Left ventricle myocardium inferior (tissue), 1 donor: ENCODE measurements around the gene PNMA1. TPM values are rescaled to one million over a fixed set of nuclear protein-coding genes. Genes with fewer than 3 reads are reported as not detected.

ENCODE experiments used
- DNase-seq: peaks from one replicate; pipeline ENCODE4 v3.0.0-alpha.2; 2020
- H3K27ac ChIP-seq: fragments of 200-600 bp; replicated peaks from 2 replicates; pipeline ENCODE4 v1.8.0; 2021
- H3K27me3 ChIP-seq: fragments of 200-600 bp; 2 replicates; pipeline ENCODE4 v1.8.0; 2021; ENCODE audit warnings: low read depth
- H3K36me3 ChIP-seq: fragments of 200-600 bp; 2 replicates; pipeline ENCODE4 v1.8.0; 2021
- H3K4me1 ChIP-seq: fragments of 200-600 bp; 2 replicates; pipeline ENCODE4 v1.8.0; 2021
- H3K4me3 ChIP-seq: fragments of 200-600 bp; 2 replicates; pipeline ENCODE4 v1.8.0; 2021; ENCODE audit warnings: mild to moderate bottlenecking, moderate library complexity
- H3K9me3 ChIP-seq: fragments of 200-600 bp; replicated peaks from 2 replicates; pipeline ENCODE4 v1.8.0; 2021
- CTCF ChIP-seq: fragments of 200-600 bp; IDR thresholded peaks from 2 replicates; pipeline ENCODE4 v1.8.0; 2021; ENCODE audit warnings: antibody characterized with exemption, mild to moderate bottlenecking, borderline replicate concordance
- intact Hi-C: fragments of 100-400 bp; cut with micrococcal nuclease; formaldehyde crosslinking; loops from one replicate; pipeline ENCODE4 v1.11.0; 2022
- total RNA-seq: library from RNA; stranded (reverse); fragmentation: NEBNext Ultra II Directional; extraction: Animal tissue kit (Norgen Biotek cat#: 25700); gene quantifications from one replicate; pipeline ENCODE4 v1.2.1, GENCODE V29; 2021
- donor health status: DM: no; HTN: yes; CAD: no; lungs with severe emphysema.

PNMA1 gene
- total RNA-seq, 1 donor from 2014 or later: 19.2 TPM

DNA sequence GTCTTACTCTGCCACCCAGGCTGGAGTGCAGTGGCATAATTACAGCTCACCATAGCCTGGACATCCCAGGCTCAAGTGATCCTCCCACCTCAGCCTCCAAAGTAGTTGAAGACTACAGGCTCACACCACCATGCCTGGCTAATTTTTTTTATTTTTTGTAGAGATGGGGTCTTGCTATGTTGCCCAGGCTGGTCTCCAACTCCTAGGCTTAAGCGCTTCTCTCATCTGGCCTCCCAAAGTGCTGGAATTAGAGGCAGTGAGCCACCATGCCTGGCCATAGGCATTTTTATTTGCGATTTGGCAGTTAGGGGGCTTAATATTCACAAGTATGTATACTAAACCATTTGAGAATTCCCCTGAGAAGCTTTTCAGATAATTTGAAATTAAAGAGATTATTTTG is 19.1 kb downstream of the PNMA1 start:
- no peak for TF ChIP-seq CTCF
- H3K9me3 ChIP-seq: no peaks in the 10 kb centered on the region
- H3K4me1 ChIP-seq: no peaks in the 10 kb centered on the region
- no peak for DNase-seq
- H3K36me3 ChIP-seq: peaks cover 47% of the 10 kb centered on the region
- no peaks in the 10 kb centered on the region for H3K27me3 ChIP-seq
- no peak overlapping the region for H3K27ac ChIP-seq
- H3K4me3 ChIP-seq: no peak overlapping the region
- intact Hi-C loops: no loop called here

- DNase-seq: no peak
- no peaks in the 10 kb centered on the region for H3K9me3 ChIP-seq
- H3K27ac ChIP-seq: no peak overlapping the region
- peaks cover 56% of the 10 kb centered on the region for H3K36me3 ChIP-seq
- intact Hi-C loops: no loop called here
- no peaks in the 10 kb centered on the region for H3K27me3 ChIP-seq
- H3K4me1 ChIP-seq: no peaks in the 10 kb centered on the region
- no peak overlapping the region for H3K4me3 ChIP-seq
- no peak for TF ChIP-seq CTCF
Measured at GRCh38 chr14:73694083-73694482, 20.1 kb downstream of the PNMA1 start.

DNA sequence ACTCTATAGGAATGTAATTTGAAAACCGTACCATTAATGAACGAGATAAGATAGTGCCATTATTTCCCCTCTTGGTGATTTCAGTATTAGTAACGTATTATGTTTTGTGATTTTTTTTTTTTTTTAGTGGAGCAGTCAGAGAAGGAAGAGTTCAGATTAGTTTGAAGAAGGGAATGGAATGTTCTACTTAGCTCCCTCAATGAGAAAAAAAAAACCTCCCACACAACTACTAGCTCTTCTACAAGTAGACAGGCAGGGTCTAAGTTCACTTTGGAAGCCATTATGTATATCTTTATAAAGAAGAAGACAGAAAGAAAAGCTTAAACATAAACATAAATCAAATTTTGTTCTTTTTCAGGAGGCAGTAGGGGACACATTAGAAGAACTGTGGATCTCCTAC is 27.3 kb downstream of the PNMA1 start:
- TF ChIP-seq CTCF: no peak
- peaks cover 3% of the 10 kb centered on the region for H3K9me3 ChIP-seq
- H3K27ac ChIP-seq: no peak overlapping the region
- H3K36me3 ChIP-seq: peaks cover 42% of the 10 kb centered on the region
- intact Hi-C loops: no loop called here
- H3K27me3 ChIP-seq: no peaks in the 10 kb centered on the region
- no peak overlapping the region for H3K4me3 ChIP-seq
- no peaks in the 10 kb centered on the region for H3K4me1 ChIP-seq
- no peak for DNase-seq

DNA sequence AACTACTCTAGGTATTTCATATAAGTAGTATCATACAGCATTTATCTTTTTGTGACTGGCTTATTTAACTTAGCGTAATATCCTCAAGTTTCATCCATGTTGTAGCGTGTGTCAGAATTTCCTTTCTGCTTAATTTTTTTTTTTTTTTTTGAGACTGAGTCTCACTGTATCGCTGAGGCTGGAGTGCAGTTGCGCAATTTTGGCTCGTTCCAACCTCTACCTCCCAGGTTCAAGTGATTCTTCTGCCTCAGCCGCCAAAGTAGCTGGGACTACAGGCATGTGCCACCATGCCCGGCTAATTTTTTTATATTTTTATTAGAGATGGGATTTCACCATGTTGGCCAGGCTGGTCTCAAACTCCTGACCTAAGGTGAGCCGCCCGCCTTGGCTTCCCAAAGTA is 28.9 kb downstream of the PNMA1 start:
- Histone ChIP-seq H3K4me3 (no peak overlapping the region), H3K4me1 (no peaks in the 10 kb centered on the region), H3K9me3 (peaks cover 3% of the 10 kb centered on the region), H3K36me3 (peaks cover 30% of the 10 kb centered on the region), H3K27me3 (no peaks in the 10 kb centered on the region), H3K27ac (no peak overlapping the region)
- intact Hi-C loops: no loop called here
- DNase-seq: no peak
- TF ChIP-seq CTCF: no peak

GRCh38 chr14:73684627-73685026 is 29.6 kb downstream of the PNMA1 start:
- TF ChIP-seq CTCF: no peak
- no peaks in the 10 kb centered on the region for H3K4me1 ChIP-seq
- DNase-seq: no peak
- intact Hi-C loops: no loop called here
- H3K27me3 ChIP-seq: no peaks in the 10 kb centered on the region
- H3K36me3 ChIP-seq: peaks cover 24% of the 10 kb centered on the region
- H3K4me3 ChIP-seq: no peak overlapping the region
- H3K27ac ChIP-seq: no peak overlapping the region
- H3K9me3 ChIP-seq: peaks cover 3% of the 10 kb centered on the region

DNA sequence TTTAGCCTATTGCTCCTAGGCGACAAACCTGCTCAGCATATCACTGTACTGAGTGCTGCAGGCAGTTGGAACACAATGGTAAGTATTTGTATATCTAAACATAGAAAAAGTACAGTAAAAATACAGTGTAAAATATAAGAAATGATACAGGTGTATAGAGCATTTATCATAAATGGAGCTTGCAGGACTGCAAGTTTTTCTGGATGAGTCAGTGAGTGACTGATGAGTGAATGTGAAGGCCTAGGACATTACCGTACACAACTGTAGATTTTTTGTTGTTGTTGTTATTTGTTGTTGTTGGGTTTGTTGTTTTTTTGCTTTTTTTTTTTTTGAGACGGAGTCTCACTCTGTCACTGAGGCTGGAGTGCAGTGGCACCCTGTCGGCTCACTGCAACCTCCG is 33.4 kb downstream of the PNMA1 start:
- intact Hi-C loops: no loop called here
- no peaks in the 10 kb centered on the region for H3K4me1 ChIP-seq
- no peak overlapping the region for H3K27ac ChIP-seq
- H3K36me3 ChIP-seq: peaks cover 14% of the 10 kb centered on the region
- H3K4me3 ChIP-seq: no peak overlapping the region
- TF ChIP-seq CTCF: no peak
- DNase-seq: no peak
- H3K9me3 ChIP-seq: peaks cover 3% of the 10 kb centered on the region
- H3K27me3 ChIP-seq: no peaks in the 10 kb centered on the region
